Osteocyte (in vitro differentiated cells): Measurements from ENCODE around the gene CDK9. TPM values are rescaled to one million over a fixed set of nuclear protein-coding genes. Genes with fewer than 3 reads are reported as not detected.
A peak's percentile ranks its signal among the peaks of the same experiment; 100 is the strongest.

Experiments
- DNase-seq: peaks from one replicate; pipeline ENCODE4 v3.0.0; 2021; ENCODE audit warnings: mixed read lengths; ENCODE audit not compliant: unreplicated experiment; ENCODE audit errors: extremely low spot score
- H3K27ac Mint-ChIP-seq: one replicate; pipeline ENCODE4 v1.8.0; 2021; ENCODE audit warnings: mild to moderate bottlenecking, mixed read lengths; ENCODE audit not compliant: unreplicated experiment
- H3K27me3 Mint-ChIP-seq: one replicate; pipeline ENCODE4 v1.8.0; 2021; ENCODE audit warnings: mixed read lengths; ENCODE audit not compliant: unreplicated experiment
- H3K36me3 Mint-ChIP-seq: one replicate; pipeline ENCODE4 v1.8.0; 2021; ENCODE audit warnings: mixed read lengths; ENCODE audit not compliant: unreplicated experiment
- H3K4me1 Mint-ChIP-seq: one replicate; pipeline ENCODE4 v1.8.0; 2021; ENCODE audit warnings: mixed read lengths; ENCODE audit not compliant: unreplicated experiment
- H3K4me3 Mint-ChIP-seq: one replicate; pipeline ENCODE4 v1.8.0; 2021; ENCODE audit warnings: mild to moderate bottlenecking, moderate library complexity, mixed read lengths; ENCODE audit not compliant: unreplicated experiment
- H3K9me3 Mint-ChIP-seq: one replicate; pipeline ENCODE4 v1.8.0; 2021; ENCODE audit warnings: mixed read lengths; ENCODE audit not compliant: unreplicated experiment
- total RNA-seq: library from RNA; stranded (reverse); gene quantifications from 2 replicates; pipeline ENCODE4 v1.2.1, GENCODE V29; 2021
- TF ChIP-seq, protein P1 (sequence below): fragments of 200-600 bp; sonication (generic); IDR thresholded peaks from 2 replicates; pipeline ENCODE4 v1.5.0; 2021; ENCODE audit warnings: antibody characterized with exemption, mild to moderate bottlenecking, moderate library complexity

The CDK9 gene
- total RNA-seq, 1 donor from 2014 or later = 78.5 TPM

GRCh38 chr9:127822108-127822507 lies 36.3 kb downstream of the CDK9 start:
- TF ChIP-seq, protein P1, sequence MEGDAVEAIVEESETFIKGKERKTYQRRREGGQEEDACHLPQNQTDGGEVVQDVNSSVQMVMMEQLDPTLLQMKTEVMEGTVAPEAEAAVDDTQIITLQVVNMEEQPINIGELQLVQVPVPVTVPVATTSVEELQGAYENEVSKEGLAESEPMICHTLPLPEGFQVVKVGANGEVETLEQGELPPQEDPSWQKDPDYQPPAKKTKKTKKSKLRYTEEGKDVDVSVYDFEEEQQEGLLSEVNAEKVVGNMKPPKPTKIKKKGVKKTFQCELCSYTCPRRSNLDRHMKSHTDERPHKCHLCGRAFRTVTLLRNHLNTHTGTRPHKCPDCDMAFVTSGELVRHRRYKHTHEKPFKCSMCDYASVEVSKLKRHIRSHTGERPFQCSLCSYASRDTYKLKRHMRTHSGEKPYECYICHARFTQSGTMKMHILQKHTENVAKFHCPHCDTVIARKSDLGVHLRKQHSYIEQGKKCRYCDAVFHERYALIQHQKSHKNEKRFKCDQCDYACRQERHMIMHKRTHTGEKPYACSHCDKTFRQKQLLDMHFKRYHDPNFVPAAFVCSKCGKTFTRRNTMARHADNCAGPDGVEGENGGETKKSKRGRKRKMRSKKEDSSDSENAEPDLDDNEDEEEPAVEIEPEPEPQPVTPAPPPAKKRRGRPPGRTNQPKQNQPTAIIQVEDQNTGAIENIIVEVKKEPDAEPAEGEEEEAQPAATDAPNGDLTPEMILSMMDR = no peak
- Mint-ChIP-seq H3K4me3 (no peak overlapping the region), H3K27me3 (no peaks in the 10 kb centered on the region), H3K36me3 (peaks cover 20% of the 10 kb centered on the region), H3K27ac (no peak overlapping the region), H3K4me1 (peaks cover 3% of the 10 kb centered on the region), H3K9me3 (no peaks in the 10 kb centered on the region)
- DNase-seq = no peak

GRCh38 chr9:127825319-127826051 lies 39.7 kb downstream of the CDK9 start:
- Mint-ChIP-seq H3K4me3 (no peak overlapping the region), H3K9me3 (no peaks in the 10 kb centered on the region), H3K27ac (peak overlapping the region; percentile 41), H3K4me1 (peaks cover 22% of the 10 kb centered on the region), H3K36me3 (peaks cover 23% of the 10 kb centered on the region), H3K27me3 (no peaks in the 10 kb centered on the region)
- no peak for DNase-seq
- TF ChIP-seq, protein P1 = peak; percentile 41

GRCh38 chr9:127826253-127826913 lies 40.5 kb downstream of the CDK9 start:
- H3K9me3 Mint-ChIP-seq = no peaks in the 10 kb centered on the region
- TF ChIP-seq, protein P1 = no peak
- H3K4me1 Mint-ChIP-seq = peaks cover 26% of the 10 kb centered on the region
- H3K27me3 Mint-ChIP-seq = no peaks in the 10 kb centered on the region
- peaks cover 21% of the 10 kb centered on the region for H3K36me3 Mint-ChIP-seq
- no peak overlapping the region for H3K27ac Mint-ChIP-seq
- H3K4me3 Mint-ChIP-seq = no peak overlapping the region
- no peak for DNase-seq

DNA sequence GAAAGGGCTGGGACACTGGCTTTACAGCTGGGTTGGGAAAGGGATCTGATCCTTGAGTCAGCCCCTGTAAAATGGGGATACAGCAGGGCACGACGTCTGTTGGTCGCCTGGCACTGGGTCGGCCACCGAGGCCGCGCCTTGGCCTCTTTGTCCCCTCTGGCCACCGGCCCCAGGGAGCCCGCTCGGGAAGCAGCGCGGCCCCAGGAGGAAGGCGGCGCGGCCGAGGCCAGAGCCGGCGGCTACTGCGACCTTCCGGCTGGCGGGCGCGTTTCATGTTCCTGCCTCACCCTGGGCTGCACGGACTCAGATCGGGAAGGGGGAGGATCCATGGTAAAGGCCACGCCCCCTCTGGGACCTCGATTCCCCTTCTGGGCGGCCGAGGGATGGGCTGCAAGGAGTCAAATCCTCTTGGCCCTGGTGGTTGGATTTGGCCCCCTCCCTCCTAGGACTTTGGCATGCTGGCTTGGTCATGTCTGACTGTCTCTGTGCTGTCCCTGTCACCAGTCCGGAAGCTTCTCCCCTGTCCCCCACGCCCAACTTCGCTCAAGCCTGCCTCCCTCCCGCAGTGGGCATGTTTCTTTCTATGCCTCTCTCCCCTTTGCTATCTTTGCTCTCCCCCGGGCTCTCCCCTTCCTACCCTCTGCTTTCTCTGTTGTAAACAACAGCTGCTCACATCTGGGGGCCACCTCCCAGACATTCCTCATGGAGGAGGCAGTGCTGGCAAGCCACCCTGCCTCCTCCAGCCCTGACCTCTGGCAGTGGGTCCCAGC lies 42.6 kb downstream of the CDK9 start:
- Mint-ChIP-seq H3K9me3 (no peaks in the 10 kb centered on the region), H3K27ac (peak overlapping the region; percentile 92), H3K27me3 (no peaks in the 10 kb centered on the region), H3K4me1 (peaks cover 34% of the 10 kb centered on the region), H3K36me3 (peaks cover 23% of the 10 kb centered on the region), H3K4me3 (peak overlapping the region; percentile 49)
- TF ChIP-seq, protein P1 = no peak
- no peak for DNase-seq
